Adrenal gland (tissue), 5 donors: ENCODE data around the gene IQCE.

ENCODE experiments used
- CTCF ChIP-seq, 6 experiments: fragments of 450-650 bp in 4 of 6; fragments of 200-600 bp in 2 of 6; sonication (generic) in 1 of 6; IDR thresholded peaks; 1 replicate in 5 of 6; 2 replicates in 1 of 6; pipeline versions ENCODE4 v1.5.1 to v1.8.0; 2016 to 2021; ENCODE audit warnings: antibody characterized with exemption in 6 of 6, mild to moderate bottlenecking in 2 of 6, moderate library complexity in 1 of 6
- POLR2A ChIP-seq, 2 donors: fragments of 450-650 bp; IDR thresholded peaks; one replicate each; pipeline ENCODE4 v1.6.1; 2017; ENCODE audit warnings: antibody characterized with exemption in 2 of 2, mild to moderate bottlenecking in 2 of 2, moderate library complexity in 1 of 2
- donor health status: DM: no; HTN: no; CAD: no.

GRCh38 chr7:2634267-2635145, 75.7 kb downstream of the IQCE start:
- TF ChIP-seq CTCF (IDR thresholded peaks at IDR 0.05) (no peak), POLR2A (IDR thresholded peaks at IDR 0.05) (no peak)
